NCI-H1694 treated with DMSO at 0.1 percent for 48 hours (cell line): Measurements from ENCODE around the gene NKD1.

Experiments used
- DNase-seq: peaks from one replicate; lab custom pipeline; 2025; lab: John Stamatoyannopoulos, UW

NKD1 gene

DNA sequence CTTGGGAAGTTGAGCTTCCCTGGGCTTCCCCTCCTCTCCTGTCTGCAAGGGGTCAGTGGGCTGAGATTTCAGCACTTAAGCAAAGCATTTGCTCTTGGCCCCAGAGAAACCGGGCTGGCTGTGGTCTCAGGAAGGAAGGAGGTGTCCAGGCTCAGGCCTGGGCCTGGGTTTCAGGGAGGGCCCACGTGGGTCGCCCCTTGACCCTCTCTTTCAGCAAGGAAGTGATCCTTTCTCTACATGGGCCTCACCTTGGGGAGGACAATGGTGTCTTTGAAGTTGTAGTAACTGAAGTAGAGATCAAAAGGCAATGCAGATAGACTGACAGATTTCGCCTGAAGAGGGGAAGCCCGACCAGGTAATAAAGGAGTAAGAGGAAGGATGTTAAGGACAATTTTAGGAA is 147.9 kb downstream of the NKD1 start:
- no peak for DNase-seq

DNA sequence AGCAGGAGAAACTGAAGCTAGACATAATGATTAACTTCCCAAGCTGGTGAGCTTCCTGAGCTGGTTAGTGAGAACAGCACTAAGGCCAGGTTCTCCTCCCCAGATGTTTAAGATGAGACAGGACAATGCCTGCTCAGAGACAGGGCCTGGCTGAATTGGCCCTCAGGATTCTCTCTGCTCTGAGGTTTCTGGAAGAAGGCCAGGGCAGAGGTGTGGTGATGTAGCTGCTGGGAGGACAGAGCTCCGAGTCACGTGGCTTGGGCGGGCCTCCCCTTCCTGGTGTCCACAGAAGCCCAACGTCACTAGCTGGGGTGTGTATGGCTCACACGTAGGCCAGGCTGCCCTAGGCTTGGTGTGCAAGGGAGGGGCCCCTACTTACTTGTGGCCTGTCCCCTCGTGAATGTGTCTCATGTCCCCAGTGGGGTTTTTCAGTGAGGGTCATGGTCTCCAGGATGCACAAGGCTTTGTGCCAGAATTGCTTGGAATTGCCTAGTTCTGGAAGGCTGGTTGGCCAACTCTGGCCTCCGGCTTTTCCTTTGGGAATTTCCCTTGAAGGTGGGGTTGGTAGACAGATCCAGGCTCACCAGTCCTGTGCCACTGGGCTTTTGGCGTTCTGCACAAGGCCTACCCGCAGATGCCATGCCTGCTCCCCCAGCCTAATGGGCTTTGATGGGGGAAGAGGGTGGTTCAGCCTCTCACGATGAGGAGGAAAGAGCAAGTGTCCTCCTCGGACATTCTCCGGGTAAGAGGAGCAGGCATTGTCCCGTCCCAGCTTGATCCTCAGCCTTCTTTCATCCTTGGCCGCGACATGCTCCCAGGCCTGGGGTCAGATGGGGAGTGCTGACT is 148.6 kb downstream of the NKD1 start:
- no peak for DNase-seq

DNA sequence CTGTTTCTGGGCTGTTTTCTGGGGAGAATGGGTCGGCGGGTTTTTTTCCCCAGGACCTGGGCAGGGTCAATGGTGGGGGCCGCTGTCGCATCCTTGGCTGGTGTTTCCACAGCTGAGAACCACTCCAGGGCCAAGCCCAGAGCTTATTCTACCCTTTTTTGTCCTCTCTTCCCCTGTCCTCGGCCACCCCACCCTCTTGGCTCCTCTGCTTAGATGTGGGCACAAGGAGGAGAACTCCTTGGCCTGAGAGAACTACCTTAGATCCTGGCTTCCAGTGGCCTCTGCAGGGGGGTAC is 149.2 kb downstream of the NKD1 start:
- no peak for DNase-seq

DNA sequence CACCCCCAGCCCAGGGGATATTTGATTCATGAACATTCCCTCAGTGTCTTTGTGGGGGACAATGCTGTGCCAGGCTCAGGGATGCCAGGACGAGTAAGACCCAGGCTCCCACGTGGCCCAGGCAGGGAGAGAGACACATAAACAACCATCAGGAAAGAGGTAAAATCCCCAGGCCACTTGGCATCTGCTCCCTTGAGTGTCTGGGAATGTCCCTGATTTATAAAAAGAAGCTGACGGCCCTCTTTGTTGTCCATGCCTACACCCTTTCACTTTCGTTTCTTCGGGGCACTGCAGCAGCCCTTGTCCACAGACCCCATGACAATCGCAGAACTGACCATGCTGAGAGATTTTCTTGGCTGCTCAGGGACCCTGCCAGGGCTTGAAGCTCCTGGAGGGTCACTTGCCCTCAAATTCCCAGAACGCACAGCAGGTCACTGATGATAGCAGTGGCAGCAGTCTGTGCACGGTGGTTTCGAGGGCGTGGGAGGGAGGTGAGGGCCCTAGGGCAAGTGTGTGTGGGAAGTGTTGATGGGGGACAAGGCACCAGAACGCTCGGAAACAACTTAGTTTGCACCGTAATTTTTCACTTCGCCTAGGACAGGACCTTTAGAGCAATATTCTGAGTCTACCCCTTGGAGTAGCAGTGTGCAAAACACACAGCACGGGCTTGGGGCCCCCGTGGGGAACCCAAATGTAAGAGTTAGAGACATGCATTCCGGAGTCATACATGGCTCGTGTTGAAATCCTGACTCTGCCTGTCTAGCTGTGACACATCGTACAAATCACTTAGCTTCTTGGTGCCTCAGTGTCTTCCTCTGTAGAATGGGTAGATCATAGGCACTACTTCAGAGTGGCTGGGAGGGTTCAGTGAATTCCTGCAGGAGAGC is 149.9 kb downstream of the NKD1 start:
- no peak for DNase-seq
